Endothelial cell of umbilical vein (primary cell): Measurements from ENCODE around the gene FAM83E. TPM values are rescaled to one million over a fixed set of nuclear protein-coding genes. Genes with fewer than 3 reads are reported as not detected.

ENCODE experiments used
- BruUV-seq: library from RNA; stranded (reverse); fragments of 400-500 nt; replicated peaks from 2 replicates; lab custom pipeline; 2021; lab: Mats Ljungman, UMichigan
- CTCF ChIA-PET: fragments of 300-600, 350-600 bp; sonication (Branson Sonifier 250); formaldehyde crosslinking; loops from one replicate; lab custom pipeline; 2021; ENCODE audit warnings: antibody characterized with exemption, inconsistent platforms; lab: Charles Lee
- POLR2A ChIA-PET: fragments of 300-600, 350-600 bp; sonication (Branson Sonifier 250); formaldehyde crosslinking; loops from one replicate; lab custom pipeline; 2021; ENCODE audit warnings: antibody characterized with exemption, inconsistent platforms; lab: Charles Lee
- DNase-seq: peaks from one replicate; pipeline ENCODE4 v3.0.0-alpha.2; 2011; ENCODE audit warnings: low read depth, low spot score
- FAIRE-seq: peaks from 2 replicates; lab custom pipeline; 2011; peaks lifted over from hg19 to GRCh38; lab: Jason Lieb, UNC
- H2AFZ ChIP-seq: 2 replicates; pipeline ENCODE4 v1.6.0; 2012; ENCODE audit warnings: low read depth, low read length, control low read depth, inconsistent platforms
- H3K27ac ChIP-seq: 2 replicates; pipeline ENCODE4 v1.5.1; 2011; ENCODE audit warnings: low read depth, mild to moderate bottlenecking, control low read depth, low read length, moderate library complexity; ENCODE audit not compliant: insufficient read depth
- H3K27me3 ChIP-seq, 2 experiments: 2 replicates each; pipeline versions ENCODE4 v1.6.0 to v1.6.1; 2011; ENCODE audit warnings: low read length in 2 of 2, mixed read lengths in 1 of 2; ENCODE audit not compliant: control insufficient read depth in 2 of 2, insufficient read depth in 2 of 2
- H3K36me3 ChIP-seq, 2 experiments: 2 replicates in 1 of 2; 3 replicates in 1 of 2; pipeline ENCODE4 v1.5.1; 2011; ENCODE audit warnings: low read length in 2 of 2, mild to moderate bottlenecking in 1 of 2, moderate library complexity in 1 of 2; ENCODE audit not compliant: control insufficient read depth in 2 of 2, insufficient read depth in 2 of 2; ENCODE audit errors: extremely low read depth in 1 of 2
- H3K4me1 ChIP-seq: 3 replicates; pipeline ENCODE4 v1.5.1; 2011; ENCODE audit warnings: mild to moderate bottlenecking, low read length; ENCODE audit not compliant: control insufficient read depth, insufficient read depth; ENCODE audit errors: extremely low read depth
- H3K4me2 ChIP-seq: 2 replicates; pipeline ENCODE4 v1.6.1; 2011; ENCODE audit warnings: low read length, control low read depth, mixed read lengths; ENCODE audit not compliant: insufficient read depth
- H3K4me3 ChIP-seq, 3 experiments: fragments of 200-600 bp in 1 of 3; sonication (generic), shearing (Covaris generic) in 1 of 3; replicated peaks in 1 of 3; 2 replicates each; pipeline ENCODE4 v1.5.1; 2011 to 2016; ENCODE audit warnings: control low read depth in 3 of 3, low read length in 3 of 3, mild to moderate bottlenecking in 2 of 3, inconsistent platforms in 1 of 3, low read depth in 1 of 3, moderate library complexity in 1 of 3; ENCODE audit not compliant: insufficient read depth in 1 of 3
- H3K79me2 ChIP-seq: 2 replicates; pipeline ENCODE4 v1.6.0; 2012; ENCODE audit warnings: low read length, inconsistent platforms; ENCODE audit not compliant: control insufficient read depth, insufficient read depth
- H3K9ac ChIP-seq: replicated peaks from 2 replicates; pipeline ENCODE3; 2011; ENCODE audit warnings: low read length, control low read depth; ENCODE audit not compliant: insufficient read depth; ENCODE audit errors: extremely low read depth
- H3K9me1 ChIP-seq: replicated peaks from 3 replicates; pipeline ENCODE4 v1.6.0; 2011; ENCODE audit warnings: mild to moderate bottlenecking, low read length; ENCODE audit not compliant: control insufficient read depth, insufficient read depth; ENCODE audit errors: extremely low read depth
- H3K9me3 ChIP-seq: replicated peaks from 2 replicates; pipeline ENCODE4 v1.5.1; 2012; ENCODE audit warnings: low read length, inconsistent platforms; ENCODE audit not compliant: control insufficient read depth, insufficient read depth
- H4K20me1 ChIP-seq: replicated peaks from 2 replicates; pipeline ENCODE3; 2011; ENCODE audit warnings: mild to moderate bottlenecking, low read length; ENCODE audit not compliant: control insufficient read depth, insufficient read depth; ENCODE audit errors: extremely low read depth
- CTCF ChIP-seq, 2 donors: IDR thresholded peaks; 1 replicate in 1 of 2; 2 replicates in 1 of 2; pipeline ENCODE4 v1.5.1; 2011; ENCODE audit warnings: low read length in 2 of 2, mild to moderate bottlenecking in 2 of 2, moderate library complexity in 2 of 2, control low read depth in 1 of 2, inconsistent platforms in 1 of 2, low read depth in 1 of 2; ENCODE audit not compliant: insufficient read depth in 1 of 2; ENCODE audit errors: extremely low read depth in 1 of 2
- FOS ChIP-seq: IDR thresholded peaks from 2 replicates; pipeline ENCODE4 v1.6.1; 2011; ENCODE audit warnings: mild to moderate bottlenecking, low read length, moderate library complexity, borderline replicate concordance; ENCODE audit not compliant: insufficient read depth
- JUN ChIP-seq: IDR thresholded peaks from 2 replicates; pipeline ENCODE4 v1.6.1; 2011; ENCODE audit warnings: borderline replicate concordance, low read depth; ENCODE audit not compliant: insufficient read length, insufficient read depth
- MAX ChIP-seq: IDR thresholded peaks from 2 replicates; pipeline ENCODE4 v1.6.1; 2011; ENCODE audit not compliant: insufficient read depth, insufficient read length
- POLR2AphosphoS5 ChIP-seq: IDR thresholded peaks from 2 replicates; pipeline ENCODE4 v1.6.1; 2012; ENCODE audit warnings: low read depth, mild to moderate bottlenecking, control low read depth, low read length, moderate library complexity; ENCODE audit not compliant: insufficient read depth
- dilution Hi-C: fragments of 300-500 bp; cut with MboI; formaldehyde crosslinking; loops from one replicate; pipeline ENCODE4 v1.15.0; 2019; ENCODE audit warnings: low sequenced_read_pairs; ENCODE audit not compliant: extremely low pct_ligation_motif_present
- intact Hi-C: fragments of 100-400 bp; cut with micrococcal nuclease; formaldehyde crosslinking; loops from one replicate; pipeline ENCODE4 v1.10.0; 2022
- polyA plus RNA-seq, 4 experiments: library from polyadenylated mRNA; depleted of rRNA in 3 of 4; stranded (reverse) in 3 of 4; unstranded in 1 of 4; fragments of >200 nt; gene quantifications; 2 replicates each; pipeline versions ENCODE4 v1.2.1 to v1.2.3, GENCODE V29; 2011 to 2012; ENCODE audit warnings: missing spikeins in 1 of 4
- total RNA-seq: library from RNA; stranded (reverse); gene quantifications from 2 replicates; pipeline ENCODE4 v1.2.3, GENCODE V29; 2021

The FAM83E gene
- total and polyA plus RNA-seq, 2 donors (not counting 3 experiments of a cell fraction or from before 2014, with no cell fraction given) = 0.04 to 1.7 TPM

GRCh38 chr19:48607359-48607755, 7.5 kb downstream of the FAM83E start:
- H2AFZ ChIP-seq = no peak overlapping the region
- no peaks in the 10 kb centered on the region for H3K36me3 ChIP-seq
- TF ChIP-seq POLR2AphosphoS5 (no peak), MAX (no peak), CTCF (IDR thresholded peaks at IDR 0.05; ENCODE audit: extremely low read depth in 1 of 2, insufficient read depth in 1 of 2, low read depth in 1 of 2, low read length in 2 of 2) (no peak), FOS (no peak), JUN (no peak)
- no peak overlapping the region for H3K4me2 ChIP-seq
- no peaks in the 10 kb centered on the region for H3K27me3 ChIP-seq
- ChIA-PET CTCF (interaction anchor here (1.0 to 1.2 kb wide), 2 partner anchors 15 to 23 kb away, joined by 3 to 4 read pairs; no protein-coding TSS in a partner anchor), POLR2A (interaction anchor here (0.6 to 1.1 kb wide), 2 partner anchors 12 to 434 kb away, joined by 3 read pairs; partner anchors contain the start of genes RPL18 and SPHK2)
- H3K9me3 ChIP-seq = no peaks in the 10 kb centered on the region
- DNase-seq (no peak), FAIRE-seq (no peak)
- BruUV-seq = no TSS peak
- dilution Hi-C loops = no loop called here
- no peak overlapping the region for H3K27ac ChIP-seq
- no peaks in the 10 kb centered on the region for H3K9me1 ChIP-seq
- H3K79me2 ChIP-seq = no peaks in the 10 kb centered on the region
- H3K4me1 ChIP-seq = no peaks in the 10 kb centered on the region
- no peak overlapping the region for H3K9ac ChIP-seq
- H4K20me1 ChIP-seq = no peaks in the 10 kb centered on the region
- intact Hi-C loops = no loop called here
- H3K4me3 ChIP-seq = no peak overlapping the region
